ENCODE data around the gene CDH15.

The CDH15 gene

DNA sequence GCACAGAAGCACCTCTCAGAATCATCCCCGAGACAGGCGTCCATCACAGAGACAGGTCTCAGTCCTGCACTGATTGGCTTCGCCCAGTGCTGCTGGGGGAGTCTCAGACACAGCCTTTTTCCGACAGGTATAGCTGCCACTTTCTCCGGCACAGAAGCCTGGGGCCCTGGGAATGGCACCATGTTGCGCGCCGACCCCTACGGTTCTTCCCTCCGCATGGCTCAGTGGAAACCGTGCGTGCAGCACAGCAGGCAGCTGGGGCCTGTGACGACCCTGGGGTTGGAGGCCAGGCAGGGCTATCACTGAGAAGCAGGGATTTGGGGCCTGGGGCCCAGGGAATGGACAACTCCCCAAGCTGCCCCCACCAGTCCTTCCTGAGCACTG, 29.7 kb upstream of the CDH15 start:
- no peak for DNase-seq

- no peak for DNase-seq
These were observed 28.9 kb upstream of the CDH15 start for GRCh38 chr16:89142474-89143195.

GRCh38 chr16:89143201-89143741, 28.3 kb upstream of the CDH15 start:
- no peak for DNase-seq

- DNase-seq, result no peak
These were observed 27.5 kb upstream of the CDH15 start for GRCh38 chr16:89143911-89144675.

- no peak for DNase-seq
These were observed 26.9 kb upstream of the CDH15 start for GRCh38 chr16:89144681-89145080.

GRCh38 chr16:89145406-89146161, 26.0 kb upstream of the CDH15 start:
- no peak for DNase-seq

GRCh38 chr16:89146211-89147005, 25.1 kb upstream of the CDH15 start:
- DNase-seq, result no peak

DNA sequence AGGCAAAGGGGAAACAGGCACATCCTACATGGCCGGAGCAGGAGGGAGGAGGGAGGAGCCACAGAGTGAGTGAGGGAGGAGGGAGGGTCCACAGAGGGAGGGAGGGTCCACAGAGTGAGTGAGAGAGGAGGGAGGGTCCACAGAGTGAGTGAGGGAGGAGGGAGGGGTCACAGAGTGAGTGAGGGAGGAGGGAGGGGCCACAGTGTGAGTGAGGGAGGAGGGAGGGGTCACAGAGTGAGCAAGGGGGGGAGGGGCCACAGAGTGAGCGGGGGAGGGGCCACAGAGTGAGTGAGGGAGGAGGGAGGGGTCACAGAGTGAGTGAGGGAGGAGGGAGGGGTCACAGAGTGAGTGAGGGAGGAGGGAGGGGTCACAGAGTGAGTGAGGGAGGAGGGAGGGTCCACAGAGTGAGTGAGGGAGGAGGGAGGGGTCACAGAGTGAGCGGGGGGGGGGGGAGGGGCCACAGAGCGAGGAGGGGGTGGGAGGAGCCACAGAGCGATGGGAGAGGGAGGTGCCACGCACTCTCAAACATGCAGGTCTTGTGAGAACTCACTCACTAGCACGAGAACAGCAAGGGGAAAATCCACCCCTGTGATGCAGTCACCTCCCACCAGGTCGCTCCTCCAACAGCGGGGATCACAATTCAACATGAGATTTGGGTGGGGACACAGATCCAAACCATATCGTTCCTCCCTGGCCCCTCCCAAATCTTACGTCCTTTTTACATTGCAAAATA, 24.3 kb upstream of the CDH15 start:
- DNase-seq, result no peak

GRCh38 chr16:89149386-89149785, 22.2 kb upstream of the CDH15 start:
- DNase-seq, result no peak

- DNase-seq, result no peak
These were observed 21.3 kb upstream of the CDH15 start for GRCh38 chr16:89150090-89150835.

DNA sequence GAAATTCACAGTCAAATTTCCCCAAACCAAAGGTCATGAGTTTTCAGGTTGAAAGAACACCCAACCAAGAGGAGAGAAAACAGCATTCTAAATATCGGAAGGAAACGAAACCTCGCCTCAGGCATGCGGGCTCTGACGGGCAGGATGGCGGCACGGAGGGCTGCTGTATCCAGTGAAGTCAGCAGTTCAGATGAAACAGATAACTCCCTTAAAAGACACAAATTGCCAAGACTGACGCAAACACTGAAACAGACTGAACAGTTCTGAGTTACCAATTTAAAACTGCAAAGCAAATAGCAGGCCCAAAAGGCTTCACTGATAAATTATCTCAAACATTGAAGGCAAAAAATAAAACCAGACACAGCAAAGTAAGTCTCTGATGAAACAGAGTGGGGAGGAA, 20.6 kb upstream of the CDH15 start:
- no peak for DNase-seq

GRCh38 chr16:89152831-89153700, 18.5 kb upstream of the CDH15 start:
- DNase-seq, result no peak

DNA sequence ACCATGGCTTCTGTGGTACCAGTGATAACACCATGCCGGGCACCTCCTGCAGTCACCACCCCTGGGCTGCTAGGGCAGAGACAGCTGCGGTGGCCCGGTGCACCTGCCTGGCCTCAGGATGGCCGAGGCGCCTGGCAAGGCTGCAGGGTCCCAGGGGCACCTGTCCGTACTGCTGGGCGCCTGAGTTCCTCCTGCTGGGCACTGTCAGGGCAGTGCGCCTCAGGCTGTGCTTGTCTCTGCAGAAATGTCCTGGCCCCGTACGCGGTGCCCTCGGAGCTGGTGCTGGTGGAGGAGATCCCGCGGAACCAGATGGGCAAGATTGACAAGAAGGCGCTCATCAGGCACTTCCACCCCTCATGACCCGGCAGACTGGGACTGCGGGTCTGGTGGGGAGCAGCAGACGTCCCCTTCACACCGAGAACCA, 17.7 kb upstream of the CDH15 start:
- no peak for DNase-seq

DNA sequence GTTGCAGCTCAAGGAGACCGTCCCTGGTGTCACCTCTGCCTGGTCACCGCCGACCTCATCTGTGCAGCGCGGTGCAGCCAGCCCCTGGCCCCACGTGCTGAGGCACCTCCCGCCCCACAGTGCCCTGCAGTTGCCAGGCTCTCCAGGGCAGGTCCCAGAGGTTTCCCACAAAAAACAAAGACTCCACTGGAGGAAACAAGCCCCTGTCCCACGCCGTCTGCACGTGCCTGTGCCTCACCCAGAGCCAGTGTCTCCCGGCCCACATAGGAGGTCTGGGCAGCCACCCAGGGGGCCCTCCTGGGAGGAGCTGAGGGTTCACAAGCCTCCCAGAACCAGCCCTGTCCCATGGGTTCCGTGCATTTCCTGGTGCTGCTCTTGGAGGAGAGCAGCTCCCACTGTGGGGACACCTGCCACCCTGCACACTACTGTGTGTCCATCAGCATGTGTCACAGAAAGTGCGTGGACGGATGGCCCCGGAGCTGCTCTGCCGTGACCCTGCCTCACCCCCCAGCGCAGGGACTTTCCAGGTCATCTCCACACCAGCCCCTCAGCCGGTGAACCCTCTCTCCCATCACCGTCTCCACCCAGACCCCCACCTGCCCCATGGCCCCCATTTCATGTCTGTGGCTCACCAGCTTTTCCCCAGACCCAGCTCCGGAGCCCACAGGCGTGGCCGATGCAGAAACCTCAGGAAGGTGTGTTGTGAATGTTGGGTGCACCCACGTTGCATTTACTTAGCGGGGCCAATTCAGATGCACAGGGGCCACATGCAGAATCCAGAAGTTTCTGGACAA, 17.0 kb upstream of the CDH15 start:
- no peak for DNase-seq

- no peak for DNase-seq
These were observed 16.3 kb upstream of the CDH15 start for GRCh38 chr16:89155184-89155679.

DNA sequence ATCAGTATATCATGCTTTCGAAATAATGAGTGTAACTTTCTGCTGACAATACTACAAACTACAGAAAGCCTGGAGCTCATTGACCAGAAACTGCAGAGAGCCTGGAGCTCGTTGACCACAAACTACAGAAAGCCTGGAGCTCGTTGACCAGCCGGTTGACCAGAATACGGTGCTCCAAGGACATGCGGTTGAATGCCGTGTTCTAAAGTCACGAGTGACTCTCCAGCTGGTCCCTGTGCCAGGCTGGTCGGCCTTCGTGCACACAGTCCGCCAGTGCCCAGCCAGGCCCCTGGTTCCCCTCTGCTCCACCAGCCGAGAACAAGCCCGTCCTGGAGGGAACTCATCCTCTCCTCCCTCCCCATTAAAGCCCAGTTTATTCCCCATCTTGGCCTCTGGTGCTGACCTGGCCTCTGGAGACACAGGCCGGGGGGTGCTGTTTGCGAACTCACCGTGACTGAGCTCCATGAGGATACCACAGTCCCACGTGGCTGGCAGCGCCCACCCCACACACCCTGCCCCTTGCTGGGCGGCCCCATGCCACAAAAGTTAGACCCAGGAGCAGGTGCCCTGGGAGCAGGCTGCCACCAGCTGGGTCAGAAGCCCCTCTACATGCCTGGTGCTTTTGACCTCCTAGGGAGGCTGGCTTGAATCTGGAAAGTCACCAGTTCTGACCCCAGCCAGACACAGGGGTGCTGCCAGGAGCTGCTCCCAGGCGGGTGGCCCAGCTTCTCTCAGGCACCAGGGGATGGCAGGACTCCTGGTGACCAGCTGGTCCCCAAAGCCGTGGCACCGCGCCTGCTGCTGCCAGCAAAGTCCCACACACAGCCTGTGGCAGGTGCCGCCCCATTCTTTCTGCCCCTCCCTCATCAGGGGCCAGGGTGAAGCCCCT, 15.5 kb upstream of the CDH15 start:
- no peak for DNase-seq

DNA sequence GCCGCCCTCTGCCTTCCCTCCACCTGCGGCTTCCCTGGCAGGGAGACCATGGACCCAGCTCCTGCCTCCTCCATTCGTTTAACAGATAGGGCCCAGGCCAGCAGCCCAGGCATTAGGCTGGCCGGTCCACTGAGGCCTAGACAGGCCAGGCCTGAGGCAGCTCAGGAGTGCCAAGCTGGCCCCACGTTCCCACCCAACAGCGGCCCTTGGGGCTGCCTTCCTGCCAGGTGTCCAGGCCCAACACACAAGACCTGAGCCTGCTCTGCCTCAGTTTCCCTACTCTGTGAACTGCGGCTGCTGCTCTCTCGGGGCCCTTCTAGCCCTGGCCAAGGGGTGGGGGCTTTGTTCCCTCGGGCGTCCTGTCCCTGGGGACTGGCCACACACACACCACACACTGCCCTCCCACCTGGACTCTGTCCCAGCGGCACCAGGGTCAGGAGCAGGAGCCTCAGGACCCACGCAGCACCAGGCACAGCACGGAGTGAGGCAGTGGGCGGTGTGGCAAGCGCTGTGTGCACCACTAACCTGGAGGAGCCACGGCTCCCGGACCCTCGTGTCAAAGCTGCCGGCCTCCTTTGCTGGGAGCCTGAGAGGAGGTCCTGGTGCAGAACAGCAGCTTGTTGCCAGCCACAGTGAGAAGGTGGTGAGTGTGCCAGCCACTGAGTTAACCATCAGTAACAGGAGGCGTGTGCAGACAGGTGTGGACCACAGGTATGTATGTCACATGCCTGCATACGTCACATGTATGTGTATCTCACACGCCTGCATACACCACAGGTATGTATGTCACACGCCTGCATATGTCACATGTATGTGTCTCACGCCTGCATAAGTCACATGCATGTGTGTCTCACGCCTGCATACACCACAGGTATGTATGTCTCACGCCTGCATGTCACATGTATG, 14.6 kb upstream of the CDH15 start:
- DNase-seq, result no peak
